ENCODE results near the gene NPB.

Gene NPB

GRCh38 chr17:81910840-81911276 lies 8.8 kb downstream of the NPB start:
- in situ Hi-C loops (cut with HindIII; ENCODE audit: low sequenced_read_pairs): loop anchor here (10.0 kb wide), 2 partner anchors 64 to 224 kb away; partner anchors contain the start of gene ASPSCR1

DNA sequence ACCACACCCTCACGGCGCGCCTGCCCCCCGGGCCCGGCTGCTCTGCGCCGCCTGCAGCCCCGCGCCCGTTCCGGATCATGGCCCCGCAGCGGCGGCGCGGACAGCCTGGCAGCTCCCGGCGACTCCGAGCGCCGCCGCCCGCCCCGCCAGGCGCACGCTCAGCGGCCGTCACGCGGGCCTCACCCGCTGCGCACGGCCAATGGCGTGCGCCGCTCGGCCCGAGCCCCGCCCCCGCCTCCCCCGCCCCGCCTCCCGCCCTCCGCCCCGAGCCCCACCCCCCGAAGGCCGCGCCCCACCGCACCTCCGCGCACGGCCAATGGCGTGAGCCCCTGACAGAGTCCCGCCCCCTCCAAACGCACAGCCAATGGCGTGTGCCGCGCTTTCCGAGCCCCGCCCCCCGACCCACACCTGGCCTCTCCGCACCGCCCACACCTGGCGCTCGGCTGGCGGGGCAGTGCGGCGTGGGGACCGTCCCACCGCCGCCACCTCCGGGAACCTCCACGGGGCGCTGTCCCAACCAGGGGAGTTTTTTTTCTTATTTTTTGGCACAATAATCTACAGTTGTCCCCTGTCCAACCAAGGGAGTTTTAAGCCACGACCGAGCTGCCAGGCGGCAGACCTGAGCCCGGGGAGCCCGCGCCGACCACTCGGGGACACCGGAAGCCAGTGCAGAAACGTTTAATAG lies 9.4 kb downstream of the NPB start, which contains the start of gene PCYT2:
TSS of gene PCYT2 (minus strand) at position 123 of the 685 bp plus-strand sequence. CDS start at position 79, 44 bp downstream.
- in situ Hi-C loops (cut with HindIII; ENCODE audit: low sequenced_read_pairs): loop anchor here (10.0 kb wide), 2 partner anchors 63 to 223 kb away; partner anchors contain the start of gene ASPSCR1

DNA sequence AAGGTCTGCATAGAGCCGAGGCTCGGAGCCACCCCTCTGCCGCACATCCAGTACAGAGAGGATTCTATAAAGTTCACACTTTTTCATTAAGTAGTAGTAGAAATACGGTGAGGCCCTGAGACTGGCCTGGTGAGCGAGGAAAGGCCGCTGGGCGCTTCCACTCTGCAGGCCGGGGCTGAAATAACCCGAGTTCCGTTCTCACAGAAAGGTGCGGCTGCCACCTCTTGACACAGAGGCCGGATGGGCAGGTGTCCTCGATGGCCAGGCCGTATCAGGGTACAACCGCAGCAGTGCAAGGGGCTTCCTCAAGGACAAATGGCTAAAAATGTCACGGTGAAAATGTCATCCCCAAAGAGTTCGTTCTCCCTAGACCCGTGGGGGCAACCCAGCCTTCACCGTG lies 9.9 kb downstream of the NPB start:
- in situ Hi-C loops (cut with HindIII; ENCODE audit: low sequenced_read_pairs): loop anchor here (10.0 kb wide), 2 partner anchors 63 to 223 kb away; partner anchors contain the start of gene ASPSCR1

DNA sequence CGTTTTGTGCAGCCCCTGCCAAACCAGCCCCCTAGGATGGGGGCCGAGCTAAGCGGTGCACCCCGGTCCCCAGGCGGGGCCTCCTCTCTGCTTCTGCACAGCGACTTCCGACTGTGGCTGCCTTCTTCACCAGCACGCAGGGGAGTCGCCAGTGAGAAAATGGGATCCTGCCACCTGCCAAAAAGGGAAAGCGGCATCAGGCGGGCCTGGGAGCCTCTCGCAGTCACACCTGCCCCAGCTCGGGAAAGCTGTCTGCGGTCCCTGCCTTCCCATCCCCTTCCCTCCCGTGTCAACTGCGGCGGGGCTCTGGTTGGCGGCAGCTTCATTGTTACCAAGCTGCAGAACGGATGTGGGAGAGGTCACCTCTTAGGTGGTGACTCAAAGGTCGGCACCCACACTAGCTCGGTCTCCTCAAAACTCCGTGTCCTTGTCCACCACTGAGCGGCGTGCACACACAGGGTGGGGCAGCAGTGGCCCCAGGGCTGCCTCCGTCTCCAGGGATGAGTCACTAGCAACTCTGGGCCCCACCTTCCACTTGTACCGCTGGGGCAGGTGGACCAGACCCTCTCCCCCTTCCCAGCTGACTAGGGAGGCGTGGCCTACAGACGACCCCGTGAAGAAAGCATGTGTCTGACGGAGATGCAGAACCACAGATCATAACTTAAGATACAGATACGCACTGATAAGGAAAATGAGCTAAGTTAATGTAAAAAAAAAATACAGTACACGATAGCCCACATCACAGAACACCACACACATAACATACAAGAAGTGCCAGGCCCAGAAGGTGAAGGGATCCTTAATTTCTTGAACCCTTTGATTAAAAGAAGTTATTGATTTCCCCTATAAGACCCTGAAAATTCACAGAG lies 10.6 kb downstream of the NPB start:
- in situ Hi-C loops (cut with HindIII; ENCODE audit: low sequenced_read_pairs): loop anchor here (10.0 kb wide), 2 partner anchors 62 to 222 kb away; partner anchors contain the start of gene ASPSCR1

DNA sequence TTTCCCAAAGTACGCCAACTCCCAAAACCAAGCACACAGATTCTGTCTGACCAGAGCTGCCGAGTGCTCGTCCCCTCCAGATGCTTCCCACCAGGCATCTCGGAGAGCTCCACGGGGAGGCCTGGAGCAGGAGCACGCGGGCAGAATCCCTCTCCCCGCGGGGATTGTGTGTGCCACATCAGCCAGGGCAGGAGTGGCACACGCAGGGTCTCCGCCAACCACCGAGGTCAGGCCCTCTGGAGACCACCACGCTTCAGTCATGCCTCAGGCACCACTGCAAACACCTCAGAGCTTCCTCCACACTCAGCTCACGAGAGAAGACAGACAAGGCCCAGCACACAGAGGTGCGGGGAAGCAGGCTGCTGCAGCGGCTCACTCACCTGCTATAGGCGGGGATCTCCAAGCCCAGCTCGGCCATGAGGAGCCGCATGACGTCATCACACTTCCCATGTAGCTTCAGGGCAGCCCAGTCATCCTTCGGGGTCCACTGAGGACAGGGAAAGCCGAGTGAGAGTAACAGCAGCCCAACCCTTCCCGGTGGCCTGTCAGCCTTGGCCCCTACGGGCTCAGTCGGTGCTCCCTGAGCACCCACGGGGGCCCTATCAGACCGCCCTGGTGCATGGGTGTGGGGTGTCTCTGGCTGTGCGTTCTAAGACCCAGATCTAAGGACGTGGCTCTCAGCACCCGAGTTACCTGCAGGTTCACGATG lies 11.5 kb downstream of the NPB start:
- in situ Hi-C loops (cut with HindIII; ENCODE audit: low sequenced_read_pairs): loop anchor here (10.0 kb wide), 2 partner anchors 61 to 221 kb away; partner anchors contain the start of gene ASPSCR1

GRCh38 chr17:81914103-81914850 lies 12.2 kb downstream of the NPB start:
- in situ Hi-C loops (cut with HindIII; ENCODE audit: low sequenced_read_pairs): loop anchor here (10.0 kb wide), 2 partner anchors 61 to 221 kb away; partner anchors contain the start of gene ASPSCR1

DNA sequence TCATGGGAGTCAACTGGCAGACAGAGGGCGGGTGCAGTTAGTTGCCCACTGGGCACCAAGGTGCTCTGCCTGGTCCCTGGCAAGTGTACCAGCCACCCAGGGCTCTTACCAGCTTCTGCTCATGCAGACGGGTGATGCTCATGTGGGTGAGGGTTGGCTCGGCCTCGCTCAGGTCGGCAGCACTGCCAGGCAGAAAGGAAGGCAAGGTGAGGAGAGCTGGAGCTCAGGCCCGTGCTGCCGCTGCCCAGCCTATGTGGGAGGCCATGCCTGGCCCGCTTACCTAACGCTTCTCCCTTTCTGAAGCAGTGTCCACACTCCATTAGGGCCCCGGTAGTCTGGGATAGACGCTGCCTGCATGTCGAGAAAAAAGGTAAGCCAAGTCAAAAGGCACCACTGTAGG lies 13.3 kb downstream of the NPB start:
- in situ Hi-C loops (cut with HindIII; ENCODE audit: low sequenced_read_pairs): loop anchor here (10.0 kb wide), 2 partner anchors 59 to 219 kb away; partner anchors contain the start of gene ASPSCR1

GRCh38 chr17:81916234-81917001 lies 14.4 kb downstream of the NPB start:
- in situ Hi-C loops (cut with HindIII; ENCODE audit: low sequenced_read_pairs): loop anchor here (10.0 kb wide), 2 partner anchors 58 to 218 kb away; partner anchors contain the start of gene ASPSCR1

DNA sequence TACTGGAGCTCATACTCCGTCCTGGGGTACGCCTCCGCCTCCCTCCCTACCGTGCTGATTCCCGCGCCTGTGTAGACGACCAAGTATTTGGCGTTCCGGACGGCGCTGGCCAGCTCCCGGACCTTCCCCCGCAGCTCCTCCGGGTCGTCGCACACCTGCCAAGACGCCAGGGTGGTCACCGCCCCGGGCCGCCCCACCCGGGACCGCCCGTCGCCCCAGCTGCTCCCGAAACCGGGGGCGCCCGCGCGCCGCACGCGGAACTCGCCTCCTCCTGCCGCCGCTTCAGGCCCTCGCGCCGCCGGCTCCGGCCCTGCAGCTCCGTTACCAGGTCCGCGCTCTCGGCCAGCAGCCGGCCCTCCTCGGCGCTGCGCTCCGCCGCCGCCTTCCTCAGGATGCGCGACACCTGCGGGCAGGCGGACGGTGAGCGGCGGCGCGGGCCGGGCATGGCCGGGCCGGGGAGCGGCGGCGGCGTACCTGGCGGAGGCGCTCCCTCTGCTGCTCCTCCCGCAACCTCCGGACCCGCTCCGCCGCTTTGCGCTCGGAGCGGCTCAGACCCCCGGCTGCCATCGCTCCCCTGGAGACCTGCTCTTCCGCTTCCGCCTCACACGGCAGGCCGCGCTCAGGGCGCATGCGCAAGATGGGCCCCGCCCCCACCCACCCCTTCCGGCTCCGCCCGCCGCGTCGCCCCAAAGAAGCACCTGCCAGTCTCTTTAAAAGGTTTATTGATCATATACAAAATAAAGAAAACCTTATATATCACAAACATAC lies 15.7 kb downstream of the NPB start, which contains the start of gene SIRT7:
TSS of gene SIRT7 (minus strand) at position 612 of the 768 bp plus-strand sequence. CDS start at position 567, 45 bp downstream.
- in situ Hi-C loops (cut with HindIII; ENCODE audit: low sequenced_read_pairs): loop anchor here (10.0 kb wide), 2 partner anchors 57 to 217 kb away; partner anchors contain the start of gene ASPSCR1

DNA sequence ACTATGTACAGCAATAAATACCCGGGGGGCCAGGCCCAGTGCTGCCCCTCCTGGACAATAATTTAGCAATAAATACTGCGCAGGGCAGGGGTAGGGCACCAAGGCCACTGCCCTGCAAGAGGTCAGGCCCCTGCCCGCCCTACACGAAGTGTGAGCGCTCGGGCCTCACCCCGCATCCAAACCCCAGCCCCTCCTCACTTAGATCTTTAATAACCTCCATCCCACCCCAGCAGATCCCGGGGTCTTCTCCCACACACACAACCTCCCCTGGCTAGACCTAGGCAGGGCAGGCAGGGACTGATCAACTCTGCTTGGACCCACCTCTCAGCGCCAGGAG lies 16.3 kb downstream of the NPB start:
- in situ Hi-C loops (cut with HindIII; ENCODE audit: low sequenced_read_pairs): loop anchor here (10.0 kb wide), 2 partner anchors 56 to 216 kb away; partner anchors contain the start of gene ASPSCR1

DNA sequence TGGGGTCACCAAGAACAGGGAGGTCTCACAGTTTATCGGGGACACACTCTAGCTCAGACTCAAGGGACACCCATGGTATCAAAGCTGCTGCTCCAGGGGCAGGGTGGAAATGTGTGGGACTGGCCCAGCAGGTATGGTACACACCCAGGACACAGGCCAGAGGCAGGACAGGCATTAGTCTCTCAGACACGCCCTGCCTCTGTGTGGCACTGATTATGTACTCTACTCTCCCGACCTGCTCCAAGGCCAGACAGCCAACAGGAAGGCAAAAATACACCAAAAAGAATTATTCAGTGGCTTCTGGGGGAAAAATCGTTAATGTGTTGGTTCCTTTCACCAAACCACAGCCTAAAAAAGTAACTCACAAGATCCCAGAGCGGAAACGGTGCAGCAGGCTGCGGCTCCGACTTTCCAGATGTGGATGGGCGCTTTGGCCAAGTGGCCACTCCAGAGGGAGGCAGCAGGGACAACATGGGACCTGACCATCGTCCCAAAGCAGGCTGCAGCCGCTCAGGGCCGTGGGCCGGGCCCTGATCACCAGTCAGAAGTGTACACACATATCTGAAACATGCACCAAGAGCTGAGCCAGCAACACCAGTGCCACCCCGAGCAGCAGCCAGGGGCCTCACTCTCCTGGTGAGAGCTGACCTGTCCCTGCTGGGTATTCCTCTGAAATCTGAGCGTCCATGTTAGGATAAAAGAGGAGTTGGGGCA lies 17.0 kb downstream of the NPB start:
- in situ Hi-C loops (cut with HindIII; ENCODE audit: low sequenced_read_pairs): loop anchor here (10.0 kb wide), 2 partner anchors 56 to 216 kb away; partner anchors contain the start of gene ASPSCR1

GRCh38 chr17:81920612-81921536 lies 18.8 kb downstream of the NPB start:
- in situ Hi-C loops (cut with HindIII; ENCODE audit: low sequenced_read_pairs): no loop called here

DNA sequence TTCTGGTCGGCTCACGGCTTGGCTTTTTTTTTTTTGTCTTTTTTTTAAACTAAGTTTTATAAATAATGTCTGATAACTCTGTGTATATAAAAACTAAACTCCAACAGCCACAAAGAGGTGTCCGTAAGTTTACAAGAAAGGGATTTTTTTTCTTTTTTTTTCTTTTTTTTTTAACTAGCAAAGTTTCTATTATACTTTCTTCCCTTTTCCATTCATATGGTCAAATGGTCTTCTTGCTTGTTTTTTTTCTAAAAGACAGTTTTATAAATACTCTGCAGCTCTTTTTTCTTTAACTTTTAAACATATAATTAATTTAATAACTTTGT lies 19.5 kb downstream of the NPB start:
- in situ Hi-C loops (cut with HindIII; ENCODE audit: low sequenced_read_pairs): no loop called here

DNA sequence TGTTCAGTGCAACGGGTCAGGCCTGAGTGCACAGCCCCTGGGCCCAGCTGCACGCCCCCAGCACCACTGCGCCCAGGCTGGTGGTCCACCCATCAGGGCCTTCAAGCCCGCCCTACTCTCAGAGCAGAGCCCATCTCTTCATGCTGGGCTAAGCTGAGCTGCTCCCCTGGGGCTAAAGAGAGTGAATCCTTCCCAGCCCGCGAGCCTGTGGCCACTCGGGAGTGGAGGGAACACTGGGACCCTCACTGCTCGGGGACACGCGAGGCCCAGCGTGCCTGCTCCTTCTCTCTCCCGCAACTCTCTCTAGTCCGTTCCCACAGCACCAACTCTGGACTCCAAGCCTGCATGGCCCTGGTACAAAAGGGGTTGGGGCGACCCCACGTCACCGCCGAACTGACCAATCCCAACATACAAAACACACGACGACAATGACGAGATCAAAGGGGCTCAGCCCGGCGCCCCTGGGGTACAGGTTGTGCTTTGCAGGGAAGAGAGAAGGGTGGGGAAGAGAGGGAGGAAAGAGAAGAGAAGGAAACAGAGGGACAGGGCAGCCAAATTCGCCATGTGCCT lies 20.0 kb downstream of the NPB start:
- in situ Hi-C loops (cut with HindIII; ENCODE audit: low sequenced_read_pairs): no loop called here

- in situ Hi-C loops (cut with HindIII; ENCODE audit: low sequenced_read_pairs): no loop called here
Observed at GRCh38 chr17:81922566-81923301, 20.7 kb downstream of the NPB start.
